Fibroblast of skin of left quadriceps (primary cell): Measurements from ENCODE around the gene SOCS7.

Source experiments
- DNase-seq, 2 experiments: peaks; one replicate each; pipeline ENCODE4 v3.0.0-alpha.2; 2013; ENCODE audit warnings: low read depth in 2 of 2

Gene SOCS7

DNA sequence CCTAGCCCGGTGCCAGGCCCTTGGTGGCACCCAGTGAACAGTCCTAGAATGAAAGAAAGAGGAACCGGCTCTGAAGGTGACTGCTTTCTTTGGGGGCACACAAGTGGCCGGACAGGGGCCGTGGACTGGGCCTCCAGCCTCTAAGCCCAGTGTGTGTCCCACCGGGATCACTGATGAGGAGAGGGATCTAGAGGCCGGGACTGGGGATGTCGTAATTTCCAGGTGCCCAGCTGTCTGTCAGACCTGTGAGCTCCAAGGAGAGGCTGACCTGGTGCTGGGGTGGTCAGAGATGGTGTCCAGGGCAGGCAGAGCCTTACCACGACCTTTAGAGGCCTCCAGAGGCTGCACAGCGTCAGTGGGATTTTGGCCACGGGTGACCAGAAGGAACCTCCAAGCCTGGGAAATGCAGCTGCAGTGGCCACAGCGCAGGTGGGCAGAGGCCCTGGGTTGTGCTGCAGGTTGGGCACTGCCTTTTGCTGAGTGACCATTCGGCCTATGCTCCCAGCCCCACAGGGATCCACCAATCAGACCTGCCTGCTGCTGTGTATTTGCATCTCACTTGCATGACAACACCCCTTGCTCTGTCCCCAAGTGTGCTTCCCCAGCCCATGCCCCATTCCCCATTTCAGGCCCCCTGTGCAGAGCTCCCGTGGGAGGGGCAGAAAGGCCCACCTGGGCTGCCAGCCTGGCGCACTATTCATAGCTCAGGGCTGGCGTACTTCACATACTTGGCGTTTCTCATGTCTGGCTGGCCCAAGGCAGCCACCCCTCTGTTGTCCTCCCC lies 89.2 kb downstream of the SOCS7 start:
- no peak for DNase-seq

GRCh38 chr17:38441429-38442061 lies 89.9 kb downstream of the SOCS7 start:
- DNase-seq, result no peak

- no peak for DNase-seq
Observed at GRCh38 chr17:38442548-38442947, 90.9 kb downstream of the SOCS7 start.

DNA sequence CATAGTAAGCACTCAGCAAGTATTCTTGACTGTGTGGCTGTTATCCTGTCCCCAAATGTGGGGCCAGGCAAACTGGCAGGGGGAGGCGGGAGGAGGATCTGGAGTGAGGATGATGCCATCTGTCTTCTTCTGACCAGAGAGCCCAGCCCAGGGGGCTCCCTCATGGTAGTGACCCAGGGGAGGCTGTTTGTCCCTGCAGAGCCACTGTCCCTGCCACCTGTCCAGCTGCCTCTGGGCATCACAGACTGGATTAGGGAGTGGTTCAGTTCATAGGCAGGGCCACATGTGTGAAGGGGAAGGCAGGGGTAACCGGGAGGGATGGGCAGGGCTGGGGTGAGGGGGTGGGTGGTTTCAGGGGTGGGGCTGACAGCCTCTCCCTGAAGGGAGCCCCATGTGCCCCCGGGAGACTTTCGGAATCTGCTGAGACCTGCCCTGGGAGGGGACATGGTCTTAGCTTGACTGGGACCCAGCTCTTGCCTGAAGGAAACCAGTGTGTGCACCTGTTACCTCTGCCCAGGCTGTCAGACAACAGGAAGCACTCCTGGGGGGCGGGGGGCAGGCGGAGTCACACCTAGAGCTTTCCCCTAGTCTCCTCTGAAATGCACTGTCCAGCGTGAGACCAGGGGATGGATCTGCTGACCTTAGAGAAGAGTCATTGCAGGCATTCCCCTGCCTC lies 91.8 kb downstream of the SOCS7 start:
- no peak for DNase-seq

DNA sequence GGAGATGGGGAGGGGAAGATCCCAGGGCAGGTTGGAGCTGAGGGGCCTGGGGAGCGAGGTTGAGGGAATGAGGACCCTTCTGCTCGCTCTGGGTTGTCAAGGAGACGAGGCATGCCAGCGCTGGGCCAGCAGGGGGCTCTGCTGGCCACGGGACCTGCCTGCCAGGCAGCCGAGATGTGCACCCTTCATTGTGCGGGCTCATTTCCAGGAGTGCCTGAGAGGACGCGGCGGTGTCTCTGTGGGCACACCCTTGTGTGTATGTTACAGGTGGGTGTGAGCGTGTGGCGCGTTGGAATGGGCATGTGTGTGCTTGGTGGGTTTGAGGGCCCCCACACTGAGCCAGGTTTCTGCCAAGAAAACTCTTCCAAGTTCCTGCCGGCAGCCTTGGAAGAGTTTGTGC lies 92.5 kb downstream of the SOCS7 start:
- no peak for DNase-seq

DNA sequence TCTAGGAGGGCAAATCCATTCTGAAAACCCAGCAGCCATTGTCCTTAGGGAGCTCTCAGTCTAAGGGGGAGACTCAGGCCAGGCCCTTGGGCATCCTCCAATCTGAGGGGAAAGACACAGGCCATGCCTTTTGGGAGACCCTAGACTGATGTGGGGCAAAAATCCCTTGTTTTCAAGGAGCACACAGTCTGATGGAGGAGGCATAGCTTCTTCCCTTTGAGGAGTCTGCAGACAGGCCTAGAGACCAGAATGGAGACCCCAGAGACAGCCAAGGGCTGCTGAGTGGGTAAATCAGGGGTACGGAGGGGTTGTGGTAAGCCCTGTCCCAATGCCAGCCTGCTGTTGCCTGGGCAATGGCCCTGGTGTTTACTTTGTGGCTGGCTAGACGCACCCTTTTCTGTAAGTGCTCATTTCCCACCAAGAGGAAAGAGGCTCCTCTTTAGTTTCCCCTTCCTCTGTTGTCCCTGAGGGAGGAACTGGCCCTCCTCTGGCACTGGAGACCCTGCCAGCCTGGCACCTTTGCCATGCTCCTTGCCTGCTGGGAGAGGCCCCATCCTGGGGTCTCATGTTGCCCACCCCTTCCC lies 96.0 kb downstream of the SOCS7 start:
- DNase-seq, result no peak

GRCh38 chr17:38448208-38448771 lies 96.6 kb downstream of the SOCS7 start:
- DNase-seq, result no peak

DNA sequence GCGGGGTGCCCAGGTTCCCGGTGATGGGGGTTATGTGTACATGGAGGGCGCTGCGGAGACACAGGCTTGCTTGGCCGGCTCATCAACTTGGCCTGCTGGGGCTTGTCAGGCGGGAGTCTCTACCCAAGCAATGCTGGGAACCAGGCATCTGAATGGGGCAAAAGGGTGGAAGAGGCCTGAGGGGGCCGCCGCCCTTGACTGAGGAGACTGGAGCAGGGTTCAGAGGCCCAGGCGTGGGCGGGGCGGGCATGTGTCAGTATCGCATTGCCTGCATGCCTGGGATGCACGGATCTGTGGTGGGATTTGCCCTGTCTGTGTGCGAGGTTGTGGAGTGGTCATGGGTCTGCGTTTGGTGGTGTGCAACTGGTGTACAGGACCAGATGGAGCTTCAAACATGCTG lies 97.7 kb downstream of the SOCS7 start:
- DNase-seq, result no peak

DNA sequence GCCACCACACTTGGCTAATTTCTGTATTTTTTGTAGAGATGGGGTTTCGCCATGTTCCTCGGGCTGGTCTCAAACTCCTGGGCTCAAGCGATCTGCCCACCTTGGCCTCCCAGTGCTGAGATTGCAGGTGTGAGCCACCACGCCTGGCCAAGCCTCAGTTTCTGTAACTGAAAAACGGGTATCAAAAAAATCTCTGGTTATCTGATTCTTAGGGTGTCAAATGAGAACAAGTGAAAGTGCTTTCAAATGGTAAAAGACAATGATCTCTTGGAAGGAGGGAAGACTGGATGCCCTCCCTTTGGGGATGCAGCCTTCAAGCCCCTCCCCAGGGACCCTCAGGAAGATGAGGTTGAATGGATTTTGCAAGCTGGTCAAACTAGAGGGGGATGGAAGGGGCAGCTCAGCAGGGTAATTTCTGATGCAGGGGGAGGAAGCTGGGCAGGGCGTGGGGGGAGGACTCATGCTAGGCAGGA lies 98.9 kb downstream of the SOCS7 start:
- no peak for DNase-seq

DNA sequence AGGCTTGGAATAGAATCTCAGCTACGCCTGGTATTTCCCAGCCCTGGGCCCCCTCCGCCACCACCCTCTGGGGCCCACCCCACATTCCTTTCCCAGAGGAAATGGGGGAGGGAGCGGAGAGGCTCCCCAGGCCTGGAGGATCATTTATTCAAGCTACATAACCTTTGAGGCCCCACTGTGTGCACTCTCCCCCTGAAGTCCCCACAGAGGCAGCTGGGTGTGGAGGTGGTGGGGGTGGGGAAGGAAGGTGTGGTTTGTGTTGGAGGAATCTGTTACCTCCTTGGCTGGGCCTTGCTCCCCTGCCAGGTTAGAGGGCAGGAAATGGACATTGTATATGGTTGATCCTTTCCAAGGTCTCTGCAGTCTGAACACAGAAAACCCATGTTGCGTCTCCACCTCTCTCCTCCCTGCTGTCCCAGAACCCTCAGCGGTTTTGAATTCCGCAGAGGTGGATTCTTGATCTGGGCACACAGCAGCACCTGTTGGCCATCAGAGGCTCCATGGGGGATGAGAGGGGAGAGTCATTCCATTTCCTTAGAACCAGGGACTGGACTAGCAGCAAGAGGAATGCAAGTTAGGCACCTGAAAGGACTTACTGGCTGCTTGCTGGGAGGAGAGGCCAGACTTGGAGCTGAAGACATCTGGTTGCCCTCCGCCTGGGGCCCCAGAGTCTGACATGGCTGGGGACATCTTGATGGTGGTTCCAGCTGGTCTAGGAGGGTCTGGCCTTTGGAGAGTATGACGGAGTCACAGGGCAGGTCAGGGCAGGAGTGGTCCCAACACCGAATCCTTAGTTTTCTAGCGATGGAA lies 99.6 kb downstream of the SOCS7 start:
- DNase-seq, result peak; percentile 83

GRCh38 chr17:38451840-38452529 lies 100.3 kb downstream of the SOCS7 start:
- DNase-seq, result peak; percentile 94

DNA sequence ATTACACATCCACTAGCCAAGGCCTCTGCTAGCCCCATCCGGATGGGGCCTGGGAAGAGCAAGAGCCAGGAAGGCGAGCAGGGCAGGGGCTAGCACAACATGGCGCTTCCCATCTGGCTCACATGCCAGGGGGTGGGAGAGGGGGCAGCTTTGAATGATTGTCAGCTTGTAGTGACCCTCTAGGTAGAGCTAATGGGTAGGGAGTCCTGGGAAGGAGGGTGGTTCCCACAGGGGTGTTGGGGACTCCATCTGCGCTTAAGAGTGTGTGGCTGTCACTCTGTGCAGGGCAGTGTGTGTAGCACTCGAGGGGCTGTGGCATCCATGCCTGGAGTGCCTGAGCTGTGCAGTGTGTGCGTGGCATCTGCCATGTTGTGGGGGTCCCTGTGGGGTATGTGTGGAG lies 101.1 kb downstream of the SOCS7 start:
- no peak for DNase-seq

DNA sequence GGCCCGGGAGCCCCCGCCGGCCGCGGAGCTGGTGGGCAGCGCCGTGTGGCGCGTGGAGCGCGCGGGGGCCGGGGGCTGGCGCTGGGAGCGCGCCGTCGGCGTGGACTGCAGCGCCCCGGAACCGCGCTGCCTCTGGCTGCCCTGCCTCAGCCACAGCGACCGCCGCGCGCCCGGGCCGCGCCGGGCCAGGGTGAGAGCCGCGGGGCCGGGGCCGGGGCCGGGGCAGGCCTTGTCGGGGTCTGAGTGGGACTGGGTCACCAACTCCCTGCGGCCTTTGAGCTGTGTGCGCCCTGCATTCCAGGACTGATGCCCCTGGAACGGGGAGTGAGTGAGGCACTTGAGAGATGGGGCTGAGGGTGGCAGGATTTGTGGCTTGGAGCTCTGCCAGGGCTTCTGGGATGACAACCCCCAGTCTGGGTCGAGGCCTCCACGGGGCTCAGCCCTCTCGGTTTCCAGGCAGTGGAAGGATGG lies 102.3 kb downstream of the SOCS7 start:
- DNase-seq, result no peak

DNA sequence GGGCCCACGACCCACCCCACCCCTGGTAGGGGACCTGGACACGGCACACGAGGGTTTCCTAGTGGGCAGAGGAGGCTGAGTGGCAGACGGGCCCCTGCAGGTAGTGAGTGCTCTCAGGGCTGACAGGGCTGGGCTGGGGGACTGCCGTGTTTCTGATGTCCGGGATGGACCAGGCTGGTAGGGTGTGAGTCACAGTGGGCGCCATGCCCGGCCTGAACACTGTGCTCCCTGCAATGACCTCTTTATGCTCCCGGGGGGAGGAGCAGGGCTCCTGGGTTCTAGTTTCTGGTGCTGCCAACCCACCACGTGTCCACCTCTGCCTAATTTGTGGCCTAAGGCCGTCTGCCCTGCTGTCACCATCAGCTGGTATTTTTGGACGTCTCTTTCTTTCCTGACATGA lies 102.9 kb downstream of the SOCS7 start:
- no peak for DNase-seq
